GM12878 (cell line): ENCODE results near the gene TACR3. TPM values are rescaled to one million over a fixed set of nuclear protein-coding genes. Genes with fewer than 3 reads are reported as not detected.

Experiments
- ATAC-seq: fragments of 200-7000 bp; cut with Tn5 transposase; 3 replicates; pipeline ENCODE4 v1.9.1; 2020; ENCODE audit warnings: mild to moderate bottlenecking, moderate library complexity
- BruUV-seq: library from RNA; stranded (reverse); fragments of 400-500 nt; replicated peaks from 2 replicates; lab custom pipeline; 2021; lab: Mats Ljungman, UMichigan
- CTCF ChIA-PET: fragments of 300-600 bp; sonication (Branson Sonifier 250); formaldehyde crosslinking; extraction: SDS; loops from one replicate; lab custom pipeline; 2021; ENCODE audit warnings: inconsistent platforms; lab: Yijun Ruan, JAX
- POLR2A ChIA-PET: fragments of 350-600 bp; formaldehyde crosslinking; extraction: SDS; loops from one replicate; lab custom pipeline; 2021; ENCODE audit warnings: inconsistent platforms; lab: Charles Lee
- RAD21 ChIA-PET: fragments of 300-600 bp; sonication (Branson Sonifier 250); formaldehyde crosslinking; loops from one replicate; lab custom pipeline; 2023; ENCODE audit warnings: antibody characterized with exemption; ENCODE audit not compliant: unreplicated experiment; lab: Charles Lee
- SMC1A ChIA-PET: fragments of 300-600 bp; sonication (Branson Sonifier 250); formaldehyde crosslinking; loops from one replicate; lab custom pipeline; 2023; ENCODE audit not compliant: unreplicated experiment, uncharacterized antibody; lab: Charles Lee
- DNase-seq: peaks from one replicate; pipeline ENCODE4 v3.0.0-alpha.2; 2011; ENCODE audit warnings: low read depth, low spot score
- FAIRE-seq: peaks from 3 replicates; lab custom pipeline; 2011; peaks lifted over from hg19 to GRCh38; lab: Jason Lieb, UNC
- H2AFZ ChIP-seq: 2 replicates; pipeline ENCODE4 v1.6.0; 2011; ENCODE audit warnings: low read depth, low read length, control low read depth; ENCODE audit not compliant: control insufficient read depth
- H3K27ac ChIP-seq: 2 replicates; pipeline ENCODE4 v1.5.1; 2011; ENCODE audit warnings: control low read depth; ENCODE audit not compliant: control insufficient read depth, insufficient read depth
- H3K27me3 ChIP-seq, 2 experiments: replicated peaks in 1 of 2; 2 replicates each; pipeline versions ENCODE4 v1.6.0 to v1.6.1; 2011; ENCODE audit warnings: low read length in 1 of 2; ENCODE audit not compliant: control insufficient read depth in 2 of 2, insufficient read depth in 2 of 2
- H3K36me3 ChIP-seq, 2 experiments: 2 replicates each; pipeline ENCODE4 v1.5.1; 2011; ENCODE audit warnings: low read length in 1 of 2; ENCODE audit not compliant: control insufficient read depth in 2 of 2, insufficient read depth in 2 of 2
- H3K4me1 ChIP-seq: 2 replicates; pipeline ENCODE4 v1.6.1; 2011; ENCODE audit warnings: mild to moderate bottlenecking, low read length, moderate library complexity, mixed read lengths; ENCODE audit not compliant: control insufficient read depth, insufficient read depth
- H3K4me2 ChIP-seq: 2 replicates; pipeline ENCODE4 v1.6.0; 2011; ENCODE audit warnings: control low read depth; ENCODE audit not compliant: control insufficient read depth, insufficient read depth
- H3K4me3 ChIP-seq: fragments of 200-600 bp; sonication (generic); 2 replicates; pipeline ENCODE4 v1.5.1; 2016
- H3K79me2 ChIP-seq: 2 replicates; pipeline ENCODE4 v1.6.0; 2011; ENCODE audit warnings: low read length; ENCODE audit not compliant: control insufficient read depth, insufficient read depth
- H3K9ac ChIP-seq: 2 replicates; pipeline ENCODE4 v1.8.0; 2011; ENCODE audit warnings: low read length, control low read depth, mixed read lengths; ENCODE audit not compliant: control insufficient read depth, insufficient read depth
- H3K9me3 ChIP-seq: replicated peaks from 3 replicates; pipeline ENCODE4 v1.5.1; 2011; ENCODE audit warnings: mild to moderate bottlenecking, low read length; ENCODE audit not compliant: control insufficient read depth, insufficient read depth
- H4K20me1 ChIP-seq: 2 replicates; pipeline ENCODE4 v1.6.0; 2011; ENCODE audit not compliant: control insufficient read depth, insufficient read depth
- ATF3 ChIP-seq: IDR thresholded peaks from 2 replicates; pipeline ENCODE4 v1.6.1; 2011; ENCODE audit warnings: low read depth, mild to moderate bottlenecking, low read length, moderate library complexity, borderline replicate concordance; ENCODE audit errors: extremely low read depth
- DPF2 ChIP-seq: fragments of 450-650 bp; IDR thresholded peaks from 2 replicates; pipeline ENCODE4 v1.6.1; 2017; ENCODE audit warnings: mild to moderate bottlenecking
- E4F1 ChIP-seq: fragments of 450-650 bp; IDR thresholded peaks from 2 replicates; pipeline ENCODE4 v1.6.1; 2018; ENCODE audit warnings: borderline replicate concordance, mild to moderate bottlenecking; ENCODE audit not compliant: partially characterized antibody
- HCFC1 ChIP-seq: fragments of 150-350 bp; IDR thresholded peaks from 2 replicates; pipeline ENCODE4 v1.6.1; 2014; ENCODE audit warnings: low read length
- HDGF ChIP-seq: fragments of 450-650 bp; IDR thresholded peaks from 2 replicates; pipeline ENCODE4 v1.6.1; 2016; ENCODE audit warnings: antibody characterized with exemption
- MEF2B ChIP-seq: fragments of 450-650 bp; IDR thresholded peaks from 2 replicates; pipeline ENCODE4 v1.6.1; 2018; ENCODE audit warnings: mild to moderate bottlenecking, moderate library complexity; ENCODE audit not compliant: partially characterized antibody, poor library complexity, severe bottlenecking
- MYC ChIP-seq: IDR thresholded peaks from 2 replicates; pipeline ENCODE4 v1.6.1; 2011; ENCODE audit warnings: mild to moderate bottlenecking, low read length, moderate library complexity, inconsistent platforms; ENCODE audit not compliant: insufficient read depth, insufficient replicate concordance, insufficient read length, severe bottlenecking
- NFIC ChIP-seq: IDR thresholded peaks from 2 replicates; pipeline ENCODE4 v1.6.1; 2012; ENCODE audit warnings: low read depth, mild to moderate bottlenecking, inconsistent platforms, low read length, moderate library complexity
- RELA ChIP-seq: fragments of 450-650 bp; IDR thresholded peaks from 2 replicates; pipeline ENCODE4 v1.8.0; 2014; ENCODE audit warnings: borderline replicate concordance; ENCODE audit not compliant: partially characterized antibody
- SRF ChIP-seq, 2 experiments: IDR thresholded peaks; 2 replicates each; pipeline ENCODE4 v1.6.1; 2011; ENCODE audit warnings: low read depth in 2 of 2, low read length in 2 of 2, mild to moderate bottlenecking in 1 of 2, moderate library complexity in 1 of 2
- WGBS: methylation state at CpG from one replicate; pipeline ENCODE4 v1.1.6; 2016; ENCODE audit warnings: low lambda C conversion rate; ENCODE audit not compliant: insufficient replicate concordance, insufficient coverage; ENCODE audit errors: missing lambda C conversion rate; 5-methylcytosine and 5-hydroxymethylcytosine counted together
- in situ Hi-C: fragments of 300-500 bp; cut with MboI; formaldehyde crosslinking; loops from 9 replicates; pipeline ENCODE4 v1.14.3; 2018; ENCODE audit warnings: mixed read lengths
- intact Hi-C: fragments of 100-400 bp; cut with micrococcal nuclease; formaldehyde crosslinking; loops from one replicate; pipeline ENCODE4 v1.14.2; 2022; ENCODE audit not compliant: unreplicated experiment
- polyA plus RNA-seq, 11 experiments: library from polyadenylated mRNA; depleted of rRNA in 4 of 11; unstranded in 6 of 11; stranded (reverse) in 5 of 11; fragments of >200 nt; fragmentation: Nextera tagmentation in 4 of 11; fragmentation: Illumina TruSeq in 1 of 11; extraction: Ambion mirVana in 4 of 11; extraction: Trizol in 1 of 11; gene quantifications; 1 replicate in 1 of 11; 2 replicates in 10 of 11; pipeline versions ENCODE4 v1.2.1 to v1.2.3, GENCODE V29; 2011 to 2016; ENCODE audit warnings: inconsistent platforms in 2 of 11, missing spikeins in 2 of 11, low read depth in 1 of 11
- total RNA-seq, 4 experiments: library from RNA; depleted of rRNA in 3 of 4; stranded (reverse); fragments of >200 nt in 3 of 4; fragmentation: Illumina TruSeq in 1 of 4; extraction: Trizol in 1 of 4; gene quantifications; 2 replicates each; pipeline versions ENCODE4 v1.2.1 to v1.2.3, GENCODE V29; 2013 to 2021
- TF ChIP-seq, protein P1 (sequence below): fragments of 450-650 bp; IDR thresholded peaks from 2 replicates; pipeline ENCODE4 v1.6.1; 2017; ENCODE audit warnings: mild to moderate bottlenecking
- TF ChIP-seq, protein P2 (sequence below): IDR thresholded peaks from 2 replicates; pipeline ENCODE4 v1.6.1; 2012; ENCODE audit warnings: low read length, inconsistent platforms

TACR3 gene
- total and polyA plus RNA-seq, 10 of the 15 experiments (the other 5 are each of a cell fraction or from before 2014, with no cell fraction given): not detected

DNA sequence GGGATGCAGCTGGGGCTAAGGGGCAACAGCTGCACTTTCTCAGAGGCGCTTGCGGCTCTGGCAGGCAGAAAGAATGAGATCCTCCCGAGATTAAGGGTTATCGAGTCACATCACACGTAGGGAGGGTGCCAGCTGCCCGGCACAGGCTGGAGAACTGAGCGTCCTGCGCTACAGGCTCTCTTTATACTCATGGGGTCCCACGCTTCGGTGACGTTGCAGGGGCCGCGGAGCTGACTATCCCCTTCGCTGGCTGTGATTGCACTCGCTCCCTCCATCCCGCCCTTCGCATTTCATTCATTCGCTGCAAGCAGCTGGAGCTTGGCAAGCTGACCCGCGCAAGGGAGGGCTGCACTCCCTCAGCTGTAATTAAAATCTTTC is at the start of gene TACR3 (continued):
- TF ChIP-seq E4F1 (no peak), MEF2B (no peak), SRF (IDR thresholded peaks at IDR 0.05; ENCODE audit: low read depth in 2 of 2, low read length in 2 of 2) (no peak)
- TF ChIP-seq, protein P1, sequence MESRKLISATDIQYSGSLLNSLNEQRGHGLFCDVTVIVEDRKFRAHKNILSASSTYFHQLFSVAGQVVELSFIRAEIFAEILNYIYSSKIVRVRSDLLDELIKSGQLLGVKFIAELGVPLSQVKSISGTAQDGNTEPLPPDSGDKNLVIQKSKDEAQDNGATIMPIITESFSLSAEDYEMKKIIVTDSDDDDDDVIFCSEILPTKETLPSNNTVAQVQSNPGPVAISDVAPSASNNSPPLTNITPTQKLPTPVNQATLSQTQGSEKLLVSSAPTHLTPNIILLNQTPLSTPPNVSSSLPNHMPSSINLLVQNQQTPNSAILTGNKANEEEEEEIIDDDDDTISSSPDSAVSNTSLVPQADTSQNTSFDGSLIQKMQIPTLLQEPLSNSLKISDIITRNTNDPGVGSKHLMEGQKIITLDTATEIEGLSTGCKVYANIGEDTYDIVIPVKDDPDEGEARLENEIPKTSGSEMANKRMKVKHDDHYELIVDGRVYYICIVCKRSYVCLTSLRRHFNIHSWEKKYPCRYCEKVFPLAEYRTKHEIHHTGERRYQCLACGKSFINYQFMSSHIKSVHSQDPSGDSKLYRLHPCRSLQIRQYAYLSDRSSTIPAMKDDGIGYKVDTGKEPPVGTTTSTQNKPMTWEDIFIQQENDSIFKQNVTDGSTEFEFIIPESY: no peak

DNA sequence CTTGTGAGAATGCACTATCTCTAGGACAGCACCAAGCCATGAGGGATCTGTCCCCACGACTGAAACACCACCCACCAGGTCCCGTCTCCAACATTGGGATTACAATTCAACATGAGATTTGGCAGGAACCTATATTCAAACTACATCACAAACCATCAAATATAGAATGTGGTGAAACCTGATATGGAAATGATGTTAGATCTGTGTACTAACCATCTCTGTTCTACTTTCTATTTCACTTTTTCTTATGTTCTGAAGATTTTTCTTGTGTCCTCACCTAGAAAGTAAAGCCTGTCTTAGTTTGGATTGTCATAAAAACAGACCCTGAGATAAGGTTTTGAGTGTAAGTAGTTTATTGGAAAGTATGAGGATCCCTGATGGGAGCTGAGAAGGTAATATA is 37.8 kb upstream of the TACR3 start:
- H3K79me2 ChIP-seq: no peaks in the 10 kb centered on the region
- RAD21 ChIA-PET: no interaction called here
- H3K9ac ChIP-seq: no peak overlapping the region
- H2AFZ ChIP-seq: no peak overlapping the region; the same call in 1 of the 2 replicates
- no peak for FAIRE-seq
- TF ChIP-seq HDGF (no peak), DPF2 (no peak), MYC (no peak), RELA (no peak), HCFC1 (no peak), ATF3 (no peak), NFIC (no peak)
- TF ChIP-seq, protein P2, sequence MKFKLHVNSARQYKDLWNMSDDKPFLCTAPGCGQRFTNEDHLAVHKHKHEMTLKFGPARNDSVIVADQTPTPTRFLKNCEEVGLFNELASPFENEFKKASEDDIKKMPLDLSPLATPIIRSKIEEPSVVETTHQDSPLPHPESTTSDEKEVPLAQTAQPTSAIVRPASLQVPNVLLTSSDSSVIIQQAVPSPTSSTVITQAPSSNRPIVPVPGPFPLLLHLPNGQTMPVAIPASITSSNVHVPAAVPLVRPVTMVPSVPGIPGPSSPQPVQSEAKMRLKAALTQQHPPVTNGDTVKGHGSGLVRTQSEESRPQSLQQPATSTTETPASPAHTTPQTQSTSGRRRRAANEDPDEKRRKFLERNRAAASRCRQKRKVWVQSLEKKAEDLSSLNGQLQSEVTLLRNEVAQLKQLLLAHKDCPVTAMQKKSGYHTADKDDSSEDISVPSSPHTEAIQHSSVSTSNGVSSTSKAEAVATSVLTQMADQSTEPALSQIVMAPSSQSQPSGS: no peak
- WGBS: 32% methylated on average over 2 of the region's 2 CpGs
- in situ Hi-C loops (no loop called here), intact Hi-C loops (no loop called here)
- ATAC-seq: no peak
- H3K9me3 ChIP-seq: no peaks in the 10 kb centered on the region
- no peak overlapping the region for H3K4me3 ChIP-seq
- BruUV-seq: no TSS peak
- CTCF ChIA-PET: no interaction called here
- no peaks in the 10 kb centered on the region for H4K20me1 ChIP-seq
- H3K4me1 ChIP-seq: no peaks in the 10 kb centered on the region
- H3K27ac ChIP-seq: no peak overlapping the region
- no peaks in the 10 kb centered on the region for H3K36me3 ChIP-seq
- POLR2A ChIA-PET: no interaction called here
- no peak for DNase-seq
- H3K4me2 ChIP-seq: no peak overlapping the region
- no peaks in the 10 kb centered on the region for H3K27me3 ChIP-seq
- SMC1A ChIA-PET: no interaction called here
